Natural killer cell (primary cell): Measurements from ENCODE around the gene NR3C2. TPM values are rescaled to one million over a fixed set of nuclear protein-coding genes. Genes with fewer than 3 reads are reported as not detected.
A peak's percentile ranks its signal among the peaks of the same experiment; 100 is the strongest.

Experiments used
- ATAC-seq, 3 donors: fragments of 150-1000 bp in 2 of 3; fragments of 200-7000 bp in 1 of 3; cut with Tn5 transposase; 1 replicate in 1 of 3; 2 replicates in 2 of 3; pipeline ENCODE4 v1.10.0; 2021; ENCODE audit warnings: mild to moderate bottlenecking in 2 of 3, moderate library complexity in 2 of 3
- DNase-seq, 2 donors: peaks; one replicate each; pipeline versions ENCODE4 v3.0.0 to v3.0.0-alpha.2; 2013 to 2021; ENCODE audit warnings: mixed read lengths in 1 of 2
- H3K27ac ChIP-seq: one replicate; pipeline ENCODE4 v1.5.1; 2013; ENCODE audit warnings: mild to moderate bottlenecking, low read length
- H3K27me3 ChIP-seq: one replicate; pipeline ENCODE4 v1.6.1; 2013; ENCODE audit warnings: low read length; ENCODE audit not compliant: control insufficient read depth, insufficient read depth
- H3K36me3 ChIP-seq: one replicate; pipeline ENCODE4 v1.6.1; 2013; ENCODE audit warnings: low read length; ENCODE audit not compliant: control insufficient read depth, insufficient read depth
- H3K4me1 ChIP-seq: one replicate; pipeline ENCODE4 v1.6.1; 2013; ENCODE audit warnings: low read length; ENCODE audit not compliant: control insufficient read depth, insufficient read depth
- H3K4me3 ChIP-seq: one replicate; pipeline ENCODE4 v1.5.1; 2013; ENCODE audit warnings: low read length
- H3K9me3 ChIP-seq: one replicate; pipeline ENCODE4 v1.6.1; 2013; ENCODE audit warnings: low read length; ENCODE audit not compliant: control insufficient read depth, insufficient read depth
- H3K27ac Mint-ChIP-seq, 2 donors: one replicate each; pipeline ENCODE4 v1.8.0; 2022; ENCODE audit warnings: mild to moderate bottlenecking in 2 of 2, mixed read lengths in 2 of 2, moderate library complexity in 1 of 2
- H3K27me3 Mint-ChIP-seq, 2 donors: one replicate each; pipeline ENCODE4 v1.8.0; 2022; ENCODE audit warnings: low read depth in 2 of 2, mixed read lengths in 2 of 2
- H3K36me3 Mint-ChIP-seq: one replicate; pipeline ENCODE4 v1.8.0; 2022; ENCODE audit warnings: mixed read lengths
- H3K4me1 Mint-ChIP-seq, 2 donors: one replicate each; pipeline ENCODE4 v1.8.0; 2022; ENCODE audit warnings: mixed read lengths in 2 of 2
- H3K4me3 Mint-ChIP-seq: one replicate; pipeline ENCODE4 v1.8.0; 2022; ENCODE audit warnings: mild to moderate bottlenecking, moderate library complexity, mixed read lengths
- H3K9me3 Mint-ChIP-seq, 2 donors: one replicate each; pipeline ENCODE4 v1.8.0; 2022; ENCODE audit warnings: mixed read lengths in 2 of 2
- CTCF ChIP-seq: fragments of 200-600 bp; IDR thresholded peaks from one replicate; pipeline ENCODE4 v1.8.0; 2022; ENCODE audit warnings: antibody characterized with exemption
- WGBS: methylation state at CpG from one replicate; pipeline ENCODE4 v1.1.7; 2013; ENCODE audit warnings: missing lambda C conversion rate; ENCODE audit not compliant: insufficient coverage; 5-methylcytosine and 5-hydroxymethylcytosine counted together
- intact Hi-C: fragments of 100-400 bp; cut with micrococcal nuclease; formaldehyde crosslinking; loops from one replicate; pipeline ENCODE4 v1.14.2; 2022
- total RNA-seq, 4 donors: library from RNA; stranded (reverse); fragments of 120-200 nt in 1 of 4; gene quantifications; one replicate each; pipeline versions ENCODE4 v1.2.3 to v1.2.4, GENCODE V29; 2013 to 2022

The NR3C2 gene
- total RNA-seq, 3 donors from 2014 or later (not counting 1 experiment from before 2014, with no cell fraction given) = 4.2 to 8.6 (median 6.3) TPM

- H3K27me3 ChIP-seq = no peaks in the 10 kb centered on the region
- H3K27ac ChIP-seq = no peak overlapping the region
- Mint-ChIP-seq H3K4me3 (no peak overlapping the region), H3K9me3 (no peaks in the 10 kb centered on the region), H3K36me3 (no peaks in the 10 kb centered on the region), H3K27ac (no peak overlapping the region), H3K27me3 (peaks cover 4 to 20% of the 10 kb centered on the region in 2 donors), H3K4me1 (peaks cover 5 to 6% of the 10 kb centered on the region in 2 donors)
- H3K9me3 ChIP-seq = no peaks in the 10 kb centered on the region
- no peaks in the 10 kb centered on the region for H3K4me1 ChIP-seq
- intact Hi-C loops = no loop called here
- TF ChIP-seq CTCF = no peak
- no peak overlapping the region for H3K4me3 ChIP-seq
- ATAC-seq (no peak), DNase-seq (no peak)
- no peaks in the 10 kb centered on the region for H3K36me3 ChIP-seq
- 91% methylated on average over 5 of the region's 5 CpGs for WGBS
Observed at GRCh38 chr4:148173397-148174017, 268.7 kb downstream of the NR3C2 start.

GRCh38 chr4:148171596-148171995 is 270.6 kb downstream of the NR3C2 start:
- no peak overlapping the region for H3K27ac Mint-ChIP-seq
- WGBS = 91% methylated on average over 3 of the region's 3 CpGs
- Histone ChIP-seq H3K36me3 (no peaks in the 10 kb centered on the region), H3K9me3 (no peaks in the 10 kb centered on the region), H3K4me3 (no peak overlapping the region), H3K27ac (no peak overlapping the region), H3K27me3 (no peaks in the 10 kb centered on the region), H3K4me1 (no peaks in the 10 kb centered on the region)
- no peak for TF ChIP-seq CTCF
- no peaks in the 10 kb centered on the region for H3K9me3 Mint-ChIP-seq
- intact Hi-C loops = no loop called here
- no peak for ATAC-seq
- H3K4me1 Mint-ChIP-seq = peaks cover 5 to 6% of the 10 kb centered on the region in 2 donors
- H3K36me3 Mint-ChIP-seq = no peaks in the 10 kb centered on the region
- no peak overlapping the region for H3K4me3 Mint-ChIP-seq
- no peak for DNase-seq
- H3K27me3 Mint-ChIP-seq = peaks cover 4 to 20% of the 10 kb centered on the region in 2 donors

- ATAC-seq (no peak), DNase-seq (peak in 1 of 2 donors; percentile 32)
- Histone ChIP-seq H3K36me3 (no peaks in the 10 kb centered on the region), H3K27me3 (no peaks in the 10 kb centered on the region), H3K4me1 (no peaks in the 10 kb centered on the region), H3K4me3 (no peak overlapping the region), H3K27ac (no peak overlapping the region), H3K9me3 (no peaks in the 10 kb centered on the region)
- Mint-ChIP-seq H3K4me3 (no peak overlapping the region), H3K27me3 (peaks cover 4 to 20% of the 10 kb centered on the region in 2 donors), H3K4me1 (peaks cover 5 to 6% of the 10 kb centered on the region in 2 donors), H3K36me3 (no peaks in the 10 kb centered on the region), H3K27ac (no peak overlapping the region), H3K9me3 (no peaks in the 10 kb centered on the region)
- intact Hi-C loops = no loop called here
- WGBS = 47% methylated on average over 4 of the region's 7 CpGs
- no peak for TF ChIP-seq CTCF
Observed at GRCh38 chr4:148170408-148171365, 271.5 kb downstream of the NR3C2 start.
